GM19025 (cell line): ENCODE measurements around the gene JSRP1.

Experiments used
- ATAC-seq: cut with Tn5 transposase; IDR thresholded peaks from one replicate; pipeline ENCODE4 v1.9.1; 2021; ENCODE audit warnings: mild to moderate bottlenecking, low read depth, moderate library complexity; ENCODE audit not compliant: unreplicated experiment

Gene JSRP1

GRCh38 chr19:2268480-2268830 is 12.2 kb upstream of the JSRP1 start:
- ATAC-seq: no peak

- no peak for ATAC-seq
Observed at GRCh38 chr19:2266183-2266993, 10.2 kb upstream of the JSRP1 start.

- ATAC-seq: no peak
Observed at GRCh38 chr19:2261438-2262172, 5.4 kb upstream of the JSRP1 start.

- no peak for ATAC-seq
Observed at GRCh38 chr19:2260341-2260805, 4.2 kb upstream of the JSRP1 start.

- ATAC-seq: no peak
Observed at GRCh38 chr19:2259336-2259735, 3.1 kb upstream of the JSRP1 start.

- no peak for ATAC-seq
Observed at GRCh38 chr19:2255112-2255845, 938 bp downstream of the JSRP1 start.

- ATAC-seq: no peak
Observed at GRCh38 chr19:2254064-2254872, 1.9 kb downstream of the JSRP1 start.

GRCh38 chr19:2253106-2254063 is 2.8 kb downstream of the JSRP1 start:
- no peak for ATAC-seq

GRCh38 chr19:2252797-2253105 is 3.5 kb downstream of the JSRP1 start:
- no peak for ATAC-seq

GRCh38 chr19:2252055-2252796 is 4.0 kb downstream of the JSRP1 start:
- no peak for ATAC-seq

GRCh38 chr19:2251106-2252054 is 4.8 kb downstream of the JSRP1 start:
- no peak for ATAC-seq

GRCh38 chr19:2250766-2251105 is 5.5 kb downstream of the JSRP1 start:
- no peak for ATAC-seq

- no peak for ATAC-seq
Observed at GRCh38 chr19:2249880-2250765, 6.1 kb downstream of the JSRP1 start.

GRCh38 chr19:2249010-2249866 is 7.0 kb downstream of the JSRP1 start, which contains the start of gene AMH:
AMH (plus strand) TSS chr19:2249323; CDS start chr19:2249333, 10 bp downstream.
- ATAC-seq: no peak

- no peak for ATAC-seq
Observed at GRCh38 chr19:2248136-2249009, 7.8 kb downstream of the JSRP1 start.
